SH-SY5Y (cell line): ENCODE data around the gene OMG.

ENCODE experiments used
- GATA2 ChIP-seq: IDR thresholded peaks from 2 replicates; pipeline ENCODE4 v1.6.1; 2011; ENCODE audit warnings: mild to moderate bottlenecking, low read depth, low read length
- GATA3 ChIP-seq: IDR thresholded peaks from 2 replicates; pipeline ENCODE4 v1.6.1; 2011; ENCODE audit warnings: low read depth, mild to moderate bottlenecking, low read length, moderate library complexity

DNA sequence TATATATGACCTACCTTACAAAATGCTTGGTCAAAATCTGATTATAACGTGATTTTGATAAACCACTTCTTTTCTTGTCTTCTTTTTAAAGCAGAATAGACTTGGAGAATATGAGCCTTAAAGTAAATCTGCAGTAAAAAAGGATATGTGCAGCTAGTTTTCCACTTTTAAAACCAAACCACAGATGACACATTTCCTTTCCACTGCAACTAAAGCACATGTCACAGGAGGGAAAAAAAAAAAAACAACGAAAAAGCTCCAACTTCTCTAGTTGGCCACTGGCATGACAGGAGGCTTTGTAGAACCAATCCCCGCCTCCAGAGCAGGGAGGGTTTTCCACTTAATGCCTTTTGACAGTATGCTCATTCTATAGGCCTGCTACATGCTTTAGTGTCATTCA lies 24.4 kb upstream of the OMG start, which contains the start of gene EVI2A:
- TF ChIP-seq GATA2 (no peak), GATA3 (no peak)
